ENCODE measurements around the gene EXOC2. TPM values are rescaled to one million over a fixed set of nuclear protein-coding genes. Genes with fewer than 3 reads are reported as not detected.

Gene EXOC2
- total and polyA plus RNA-seq, 2 donors (not counting 1 experiment from before 2014, with no cell fraction given): 12.2 to 45.0 TPM

DNA sequence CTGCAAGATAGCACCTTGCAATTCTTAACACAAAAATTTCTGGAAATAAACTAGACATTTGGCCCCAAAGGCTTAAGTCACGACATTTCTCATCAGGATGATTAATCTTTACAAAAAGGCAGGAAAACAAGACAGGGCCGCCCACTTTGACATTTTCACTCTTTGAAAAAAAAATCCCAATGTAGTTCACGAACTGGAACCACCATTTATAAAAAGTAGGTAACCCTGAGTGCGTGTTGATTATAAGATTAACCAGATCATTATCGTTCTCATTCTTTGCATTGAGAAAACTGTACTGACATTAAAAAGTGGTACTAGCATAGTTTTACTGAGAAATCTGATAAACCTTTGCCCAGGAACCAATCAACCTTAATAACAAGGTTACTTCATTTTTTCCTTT lies 144.8 kb downstream of the EXOC2 start:
- no peak for DNase-seq
- Mint-ChIP-seq H3K4me1 (no peaks in the 10 kb centered on the region), H3K4me3 (no peak overlapping the region), H3K27ac (no peak overlapping the region), H3K9me3 (ENCODE audit: insufficient read depth) (no peaks in the 10 kb centered on the region), H3K27me3 (no peaks in the 10 kb centered on the region)
- Histone ChIP-seq H3K4me2 (replicated peaks; ENCODE audit: low read depth, low read length, poor library complexity, severe bottlenecking) (no peak overlapping the region), H3K4me3 (ENCODE audit: control extremely low read depth in 1 of 5, extremely low read depth in 1 of 5, insufficient read depth in 1 of 5, low read depth in 2 of 5, low read length in 4 of 5) (no peak overlapping the region), H2AFZ (ENCODE audit: insufficient read depth, low read depth, low read length, poor library complexity, severe bottlenecking) (no peak overlapping the region), H3K9ac (ENCODE audit: low read length) (no peak overlapping the region), H3K79me2 (ENCODE audit: control insufficient read depth, insufficient read depth, low read length) (no peaks in the 10 kb centered on the region), H3K27me3 (replicated peaks in 1 of 4; ENCODE audit: control extremely low read depth in 1 of 4, control insufficient read depth in 3 of 4, insufficient read depth in 4 of 4, low read length in 3 of 4) (no peaks in the 10 kb centered on the region), H3K4me1 (ENCODE audit: control insufficient read depth in 2 of 2, insufficient read depth in 2 of 2, low read length in 2 of 2) (no peaks in the 10 kb centered on the region), H3K9me3 (ENCODE audit: control extremely low read depth in 1 of 3, control insufficient read depth in 2 of 3, insufficient read depth in 1 of 3, low read length in 2 of 3) (no peaks in the 10 kb centered on the region), H3K27ac (ENCODE audit: low read length in 2 of 2) (no peak overlapping the region), H4K20me1 (ENCODE audit: control insufficient read depth, insufficient read depth, low read length, poor library complexity, severe bottlenecking) (no peaks in the 10 kb centered on the region), H3K36me3 (replicated peaks in 1 of 2; ENCODE audit: control extremely low read depth in 1 of 2, control insufficient read depth in 1 of 2, extremely low read depth in 1 of 2, insufficient read depth in 2 of 2, low read length in 1 of 2) (peaks cover 2 to 16% of the 10 kb centered on the region in 2 experiments)
- CTCF ChIA-PET: interaction anchor here (1.3 kb wide), 1 partner anchor 35 kb away, joined by 3 read pairs; no protein-coding TSS in a partner anchor
- no peak for ATAC-seq (ENCODE audit: low read depth)
- intact Hi-C loops (cut with micrococcal nuclease): no loop called here
- no peak for TF ChIP-seq EZH2 (IDR thresholded peaks at IDR 0.05; ENCODE audit: borderline replicate concordance, insufficient read depth, low read depth, low read length, poor library complexity, severe bottlenecking)
- TF ChIP-seq, protein P1, sequence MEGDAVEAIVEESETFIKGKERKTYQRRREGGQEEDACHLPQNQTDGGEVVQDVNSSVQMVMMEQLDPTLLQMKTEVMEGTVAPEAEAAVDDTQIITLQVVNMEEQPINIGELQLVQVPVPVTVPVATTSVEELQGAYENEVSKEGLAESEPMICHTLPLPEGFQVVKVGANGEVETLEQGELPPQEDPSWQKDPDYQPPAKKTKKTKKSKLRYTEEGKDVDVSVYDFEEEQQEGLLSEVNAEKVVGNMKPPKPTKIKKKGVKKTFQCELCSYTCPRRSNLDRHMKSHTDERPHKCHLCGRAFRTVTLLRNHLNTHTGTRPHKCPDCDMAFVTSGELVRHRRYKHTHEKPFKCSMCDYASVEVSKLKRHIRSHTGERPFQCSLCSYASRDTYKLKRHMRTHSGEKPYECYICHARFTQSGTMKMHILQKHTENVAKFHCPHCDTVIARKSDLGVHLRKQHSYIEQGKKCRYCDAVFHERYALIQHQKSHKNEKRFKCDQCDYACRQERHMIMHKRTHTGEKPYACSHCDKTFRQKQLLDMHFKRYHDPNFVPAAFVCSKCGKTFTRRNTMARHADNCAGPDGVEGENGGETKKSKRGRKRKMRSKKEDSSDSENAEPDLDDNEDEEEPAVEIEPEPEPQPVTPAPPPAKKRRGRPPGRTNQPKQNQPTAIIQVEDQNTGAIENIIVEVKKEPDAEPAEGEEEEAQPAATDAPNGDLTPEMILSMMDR (IDR thresholded peaks at IDR 0.05): no peak
- no CpG with 5 or more reads among the region's 5 CpGs for WGBS (ENCODE audit: insufficient coverage)
- POLR2A ChIA-PET: no interaction called here

DNA sequence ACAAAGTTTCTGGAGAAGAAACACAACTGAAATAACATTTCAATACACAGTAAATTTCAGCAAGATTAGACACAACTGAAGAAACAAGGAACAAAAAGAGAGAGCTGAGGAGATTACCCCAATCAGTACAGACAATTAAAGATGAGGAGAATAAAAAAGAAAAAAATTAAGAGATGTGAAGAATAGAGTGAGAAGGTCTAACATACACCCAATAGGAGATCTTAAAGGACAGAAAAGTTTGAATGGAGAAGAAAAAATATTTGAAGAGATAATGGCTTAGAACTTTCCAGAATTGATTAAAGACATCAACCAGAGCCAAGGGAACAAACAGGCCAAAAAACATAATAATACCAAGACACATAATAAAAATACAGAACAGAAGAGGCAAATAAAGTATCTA lies 152.4 kb downstream of the EXOC2 start:
- Histone ChIP-seq H3K9ac (ENCODE audit: low read length) (no peak overlapping the region), H3K27me3 (replicated peaks in 1 of 4; ENCODE audit: control extremely low read depth in 1 of 4, control insufficient read depth in 3 of 4, insufficient read depth in 4 of 4, low read length in 3 of 4) (no peaks in the 10 kb centered on the region), H3K79me2 (ENCODE audit: control insufficient read depth, insufficient read depth, low read length) (no peaks in the 10 kb centered on the region), H2AFZ (ENCODE audit: insufficient read depth, low read depth, low read length, poor library complexity, severe bottlenecking) (no peak overlapping the region), H3K4me2 (replicated peaks; ENCODE audit: low read depth, low read length, poor library complexity, severe bottlenecking) (no peak overlapping the region), H3K36me3 (replicated peaks in 1 of 2; ENCODE audit: control extremely low read depth in 1 of 2, control insufficient read depth in 1 of 2, extremely low read depth in 1 of 2, insufficient read depth in 2 of 2, low read length in 1 of 2) (peaks cover 14 to 36% of the 10 kb centered on the region in 2 experiments), H3K9me3 (ENCODE audit: control extremely low read depth in 1 of 3, control insufficient read depth in 2 of 3, insufficient read depth in 1 of 3, low read length in 2 of 3) (peaks cover 0 to 9% (median 9%) of the 10 kb centered on the region in 3 donors), H3K4me3 (ENCODE audit: control extremely low read depth in 1 of 5, extremely low read depth in 1 of 5, insufficient read depth in 1 of 5, low read depth in 2 of 5, low read length in 4 of 5) (no peak overlapping the region), H3K4me1 (ENCODE audit: control insufficient read depth in 2 of 2, insufficient read depth in 2 of 2, low read length in 2 of 2) (no peaks in the 10 kb centered on the region), H4K20me1 (ENCODE audit: control insufficient read depth, insufficient read depth, low read length, poor library complexity, severe bottlenecking) (no peaks in the 10 kb centered on the region), H3K27ac (ENCODE audit: low read length in 2 of 2) (no peak overlapping the region)
- no peak overlapping the region for H3K4me3 Mint-ChIP-seq
- H3K27me3 Mint-ChIP-seq: no peaks in the 10 kb centered on the region
- H3K9me3 Mint-ChIP-seq (ENCODE audit: insufficient read depth): peaks cover 4% of the 10 kb centered on the region
- ChIA-PET POLR2A (no interaction called here), CTCF (no interaction called here)
- H3K27ac Mint-ChIP-seq: no peak overlapping the region
- no peak for ATAC-seq (ENCODE audit: low read depth)
- intact Hi-C loops (cut with micrococcal nuclease): no loop called here
- DNase-seq: no peak
- no peaks in the 10 kb centered on the region for H3K4me1 Mint-ChIP-seq
- TF ChIP-seq, protein P1 (IDR thresholded peaks at IDR 0.05): no peak

Data from B cell (primary cell).